ENCODE results near the gene BLOC1S4.

The BLOC1S4 gene

DNA sequence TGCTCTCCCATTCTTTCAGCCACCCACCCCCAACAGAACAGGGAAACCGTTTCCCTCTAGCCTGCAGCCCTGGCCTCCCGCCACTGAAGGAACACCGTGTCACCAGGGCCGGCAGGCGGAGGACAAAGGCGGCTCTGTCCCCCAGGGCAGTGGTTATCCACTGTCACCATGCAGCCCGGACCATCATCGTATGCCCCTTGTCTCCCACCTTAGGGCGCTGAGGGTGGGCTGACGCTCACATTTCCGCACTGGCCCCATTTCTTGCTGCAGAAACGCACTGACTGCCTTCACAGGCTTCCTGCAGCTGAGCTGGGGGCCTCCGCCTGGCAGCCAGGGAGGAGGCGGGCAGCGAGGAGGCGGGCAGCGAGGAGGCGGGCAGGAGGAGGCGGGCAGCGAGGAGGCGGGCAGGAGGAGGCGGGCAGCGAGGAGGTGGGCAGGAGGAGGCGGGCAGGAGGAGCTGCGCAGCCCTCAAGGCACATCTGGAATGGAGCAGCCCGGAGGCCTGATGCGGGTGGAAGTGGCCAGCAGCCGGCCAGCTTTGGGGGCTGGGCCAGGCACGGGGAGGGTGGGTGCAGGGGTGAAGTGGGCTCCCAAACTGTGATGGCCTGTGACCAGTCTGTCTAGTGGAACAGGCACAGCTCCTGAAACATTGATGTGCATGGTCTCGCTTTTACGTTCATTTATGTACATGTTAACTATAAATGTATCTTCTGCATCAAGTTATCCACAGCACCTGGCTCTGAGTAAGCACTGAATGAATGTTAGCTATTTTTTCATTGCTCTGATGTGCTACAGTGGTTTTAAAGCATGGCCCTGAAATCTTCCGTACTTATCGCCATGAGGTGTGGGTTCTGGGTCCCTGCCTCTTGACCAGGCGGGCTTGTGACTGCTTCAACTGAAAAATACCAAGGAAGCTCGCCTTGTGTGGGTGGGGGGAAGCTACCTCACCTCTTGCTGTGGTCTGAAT, 46.0 kb downstream of the BLOC1S4 start:
- no peak for DNase-seq
- Histone ChIP-seq H3K4me3 (ENCODE audit: low read depth, low read length) (no peak overlapping the region), H3K9me3 (no peaks in the 10 kb centered on the region), H3K4me1 (no peaks in the 10 kb centered on the region), H3K27me3 (no peaks in the 10 kb centered on the region), H3K36me3 (no peaks in the 10 kb centered on the region)
- TF ChIP-seq, protein P1, sequence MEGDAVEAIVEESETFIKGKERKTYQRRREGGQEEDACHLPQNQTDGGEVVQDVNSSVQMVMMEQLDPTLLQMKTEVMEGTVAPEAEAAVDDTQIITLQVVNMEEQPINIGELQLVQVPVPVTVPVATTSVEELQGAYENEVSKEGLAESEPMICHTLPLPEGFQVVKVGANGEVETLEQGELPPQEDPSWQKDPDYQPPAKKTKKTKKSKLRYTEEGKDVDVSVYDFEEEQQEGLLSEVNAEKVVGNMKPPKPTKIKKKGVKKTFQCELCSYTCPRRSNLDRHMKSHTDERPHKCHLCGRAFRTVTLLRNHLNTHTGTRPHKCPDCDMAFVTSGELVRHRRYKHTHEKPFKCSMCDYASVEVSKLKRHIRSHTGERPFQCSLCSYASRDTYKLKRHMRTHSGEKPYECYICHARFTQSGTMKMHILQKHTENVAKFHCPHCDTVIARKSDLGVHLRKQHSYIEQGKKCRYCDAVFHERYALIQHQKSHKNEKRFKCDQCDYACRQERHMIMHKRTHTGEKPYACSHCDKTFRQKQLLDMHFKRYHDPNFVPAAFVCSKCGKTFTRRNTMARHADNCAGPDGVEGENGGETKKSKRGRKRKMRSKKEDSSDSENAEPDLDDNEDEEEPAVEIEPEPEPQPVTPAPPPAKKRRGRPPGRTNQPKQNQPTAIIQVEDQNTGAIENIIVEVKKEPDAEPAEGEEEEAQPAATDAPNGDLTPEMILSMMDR (IDR thresholded peaks at IDR 0.05; ENCODE audit: low read depth, low read length) = no peak

DNA sequence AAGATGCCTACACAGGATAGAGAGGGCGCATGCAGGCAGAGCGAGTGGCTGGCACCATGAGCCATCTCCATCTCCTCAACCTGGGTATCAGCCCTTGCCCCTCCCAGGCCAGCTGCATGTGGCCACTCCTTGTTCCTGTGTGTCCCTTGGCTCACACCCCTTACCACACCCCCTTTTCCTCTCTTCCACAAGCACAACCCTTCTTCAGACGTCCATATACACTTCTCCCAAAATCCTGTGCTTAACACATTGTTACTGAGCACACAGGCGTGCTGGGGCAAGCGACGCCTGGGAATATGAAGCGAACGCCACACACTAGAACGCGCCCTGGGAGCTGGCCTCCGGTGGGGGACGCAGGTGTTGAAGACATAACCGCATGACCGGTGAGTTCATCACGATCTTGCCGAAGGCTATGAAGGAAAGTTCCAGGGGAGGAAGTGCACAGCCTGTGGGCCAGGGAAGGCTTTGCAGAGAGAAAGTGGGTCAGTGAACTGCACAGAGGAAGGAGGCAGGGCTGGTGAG, 47.4 kb downstream of the BLOC1S4 start:
- Histone ChIP-seq H3K4me1 (no peaks in the 10 kb centered on the region), H3K27me3 (no peaks in the 10 kb centered on the region), H3K9me3 (no peaks in the 10 kb centered on the region), H3K4me3 (ENCODE audit: low read depth, low read length) (no peak overlapping the region), H3K36me3 (no peaks in the 10 kb centered on the region)
- TF ChIP-seq, protein P1 (IDR thresholded peaks at IDR 0.05; ENCODE audit: low read depth, low read length) = peak; percentile 19; the same call in 1 of the 2 replicates
- no peak for DNase-seq

DNA sequence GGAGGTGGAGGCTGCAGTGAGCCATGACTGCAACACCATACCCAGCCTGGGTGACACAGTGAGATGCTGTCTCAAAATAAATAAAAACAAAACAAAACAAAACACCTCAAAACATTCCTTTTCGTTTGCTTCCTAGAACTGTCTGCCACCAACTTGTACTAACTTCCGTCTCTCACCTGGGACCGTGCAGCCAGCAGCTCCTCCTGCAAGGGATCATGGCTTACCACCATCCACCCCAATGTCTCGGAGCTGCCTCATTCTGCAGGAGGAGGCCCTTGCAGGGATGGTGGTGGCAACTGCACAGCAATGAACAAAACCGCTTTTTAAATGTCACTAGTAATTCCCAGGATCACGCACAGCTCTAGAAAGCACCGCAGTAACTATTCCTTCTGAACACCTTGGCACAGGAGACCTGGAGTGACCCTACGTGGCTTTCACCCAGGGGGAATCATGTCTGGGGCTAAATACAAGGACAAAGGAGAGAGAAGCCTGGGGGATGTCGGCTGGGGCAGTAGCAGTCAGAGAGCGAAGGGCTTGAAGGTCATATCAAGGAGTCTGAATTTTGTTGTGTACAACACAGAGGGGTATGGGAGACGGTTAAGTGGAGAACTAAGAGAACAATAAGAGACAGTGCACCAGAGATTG, 49.1 kb downstream of the BLOC1S4 start:
- no peak for DNase-seq
- Histone ChIP-seq H3K36me3 (no peaks in the 10 kb centered on the region), H3K4me1 (no peaks in the 10 kb centered on the region), H3K9me3 (no peaks in the 10 kb centered on the region), H3K27me3 (no peaks in the 10 kb centered on the region), H3K4me3 (ENCODE audit: low read depth, low read length) (no peak overlapping the region)
- TF ChIP-seq, protein P1 (IDR thresholded peaks at IDR 0.05; ENCODE audit: low read depth, low read length) = no peak

DNA sequence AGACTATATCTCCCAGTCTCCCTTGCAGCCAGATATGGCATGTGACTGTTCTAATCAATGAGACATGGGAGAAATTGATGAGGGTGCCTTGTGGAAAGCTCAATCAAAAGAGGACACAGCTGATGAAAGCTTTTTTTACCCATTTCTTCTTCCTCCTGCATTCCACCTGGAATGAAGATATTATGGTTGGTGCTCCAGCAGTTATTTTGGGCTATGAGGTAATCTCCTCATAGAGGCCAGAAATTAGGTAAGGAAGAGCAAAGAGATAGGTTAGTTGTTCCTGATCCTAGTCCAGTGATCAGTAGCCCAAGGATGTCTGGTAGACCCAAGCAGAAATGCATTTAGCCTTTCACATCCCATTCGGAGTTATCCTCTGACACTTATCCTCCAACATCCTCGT, 49.7 kb downstream of the BLOC1S4 start:
- Histone ChIP-seq H3K4me3 (ENCODE audit: low read depth, low read length) (no peak overlapping the region), H3K9me3 (no peaks in the 10 kb centered on the region), H3K4me1 (no peaks in the 10 kb centered on the region), H3K27me3 (no peaks in the 10 kb centered on the region), H3K36me3 (no peaks in the 10 kb centered on the region)
- TF ChIP-seq, protein P1 (IDR thresholded peaks at IDR 0.05; ENCODE audit: low read depth, low read length) = no peak
- DNase-seq = no peak

Data from BE2C (cell line).